Smooth muscle cell (in vitro differentiated cells): ENCODE measurements around the gene SCN11A. TPM values are rescaled to one million over a fixed set of nuclear protein-coding genes. Genes with fewer than 3 reads are reported as not detected.

Source experiments
- DNase-seq: peaks from one replicate; lab custom pipeline; 2025; ENCODE audit not compliant: unreplicated experiment; lab: John Stamatoyannopoulos, UW
- H2AFZ ChIP-seq: fragments of 200-600 bp; sonication (generic); 2 replicates; pipeline ENCODE4 v1.6.0; 2016; ENCODE audit warnings: antibody characterized with exemption, low read depth, mild to moderate bottlenecking
- H3F3A ChIP-seq: fragments of 200-600 bp; sonication (generic); 2 replicates; pipeline ENCODE4 v1.6.0; 2017; ENCODE audit warnings: antibody characterized with exemption, low read depth
- H3K27ac ChIP-seq: fragments of 200-600 bp; sonication (generic); 2 replicates; pipeline ENCODE4 v1.5.1; 2016; ENCODE audit warnings: low read depth, mild to moderate bottlenecking
- H3K27me3 ChIP-seq: fragments of 200-600 bp; sonication (generic); 2 replicates; pipeline ENCODE4 v1.6.1; 2016; ENCODE audit warnings: low read depth, mild to moderate bottlenecking
- H3K36me3 ChIP-seq: fragments of 200-600 bp; sonication (generic); 2 replicates; pipeline ENCODE4 v1.5.1; 2016; ENCODE audit warnings: low read depth
- H3K4me1 ChIP-seq: fragments of 200-600 bp; sonication (generic); 2 replicates; pipeline ENCODE4 v1.5.1; 2016; ENCODE audit warnings: low read depth
- H3K4me2 ChIP-seq: fragments of 200-600 bp; sonication (generic); 2 replicates; pipeline ENCODE4 v1.6.0; 2016; ENCODE audit warnings: mild to moderate bottlenecking
- H3K4me3 ChIP-seq: fragments of 200-600 bp; sonication (generic); 2 replicates; pipeline ENCODE4 v1.5.1; 2016; ENCODE audit warnings: mild to moderate bottlenecking
- H3K79me2 ChIP-seq: fragments of 200-600 bp; sonication (generic); 2 replicates; pipeline ENCODE4 v1.6.0; 2016; ENCODE audit warnings: low read depth, mild to moderate bottlenecking
- H3K9ac ChIP-seq: fragments of 200-600 bp; sonication (generic); 2 replicates; pipeline ENCODE4 v1.6.0; 2016; ENCODE audit warnings: low read depth
- H3K9me3 ChIP-seq: fragments of 200-600 bp; sonication (generic); replicated peaks from 2 replicates; pipeline ENCODE4 v1.5.1; 2016; ENCODE audit warnings: low read depth
- H4K20me1 ChIP-seq: fragments of 200-600 bp; sonication (generic); 2 replicates; pipeline ENCODE4 v1.6.0; 2016; ENCODE audit warnings: low read depth
- WGBS: methylation state at CpG from one replicate; pipeline ENCODE4 v1.1.7; 2016; ENCODE audit warnings: low lambda C conversion rate; 5-methylcytosine and 5-hydroxymethylcytosine counted together
- polyA plus RNA-seq: library from polyadenylated mRNA; unstranded; fragments of >200 nt; fragmentation: Nextera tagmentation; extraction: Ambion mirVana; gene quantifications from 2 replicates; pipeline ENCODE4 v1.2.1, GENCODE V29; 2016
- total RNA-seq: library from RNA; depleted of rRNA; stranded (reverse); fragments of >200 nt; gene quantifications from 2 replicates; pipeline ENCODE4 v1.2.3, GENCODE V29; 2014
- TF ChIP-seq, protein P1 (sequence below): fragments of 200-600 bp; sonication (generic); IDR thresholded peaks from 2 replicates; pipeline ENCODE4 v1.5.1; 2017; ENCODE audit warnings: borderline replicate concordance, mild to moderate bottlenecking, antibody characterized with exemption; ENCODE audit not compliant: insufficient read depth, poor library complexity, severe bottlenecking

The SCN11A gene
- total and polyA plus RNA-seq, 2 experiments from 2014 or later, result 0.04 TPM; not detected in 1

DNA sequence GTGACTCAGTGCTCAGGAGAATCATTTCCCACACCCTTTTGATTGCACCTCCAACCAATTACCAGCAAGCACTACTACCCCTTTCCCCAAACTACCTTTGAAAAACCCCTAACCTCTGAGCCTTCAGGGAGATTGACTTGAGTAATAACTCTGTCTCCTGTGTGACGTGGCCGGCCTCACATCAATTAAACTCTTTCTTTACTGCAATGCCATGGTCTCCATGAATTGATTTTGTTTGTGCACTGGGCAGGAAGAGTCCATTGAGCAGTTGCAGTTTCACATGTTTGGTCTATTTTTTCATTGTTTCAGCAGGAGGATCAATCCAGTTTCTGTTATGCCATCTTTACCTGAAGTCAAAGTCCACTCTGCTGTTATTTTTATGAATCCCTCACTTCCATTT, 32.4 kb downstream of the SCN11A start:
- TF ChIP-seq, protein P1, sequence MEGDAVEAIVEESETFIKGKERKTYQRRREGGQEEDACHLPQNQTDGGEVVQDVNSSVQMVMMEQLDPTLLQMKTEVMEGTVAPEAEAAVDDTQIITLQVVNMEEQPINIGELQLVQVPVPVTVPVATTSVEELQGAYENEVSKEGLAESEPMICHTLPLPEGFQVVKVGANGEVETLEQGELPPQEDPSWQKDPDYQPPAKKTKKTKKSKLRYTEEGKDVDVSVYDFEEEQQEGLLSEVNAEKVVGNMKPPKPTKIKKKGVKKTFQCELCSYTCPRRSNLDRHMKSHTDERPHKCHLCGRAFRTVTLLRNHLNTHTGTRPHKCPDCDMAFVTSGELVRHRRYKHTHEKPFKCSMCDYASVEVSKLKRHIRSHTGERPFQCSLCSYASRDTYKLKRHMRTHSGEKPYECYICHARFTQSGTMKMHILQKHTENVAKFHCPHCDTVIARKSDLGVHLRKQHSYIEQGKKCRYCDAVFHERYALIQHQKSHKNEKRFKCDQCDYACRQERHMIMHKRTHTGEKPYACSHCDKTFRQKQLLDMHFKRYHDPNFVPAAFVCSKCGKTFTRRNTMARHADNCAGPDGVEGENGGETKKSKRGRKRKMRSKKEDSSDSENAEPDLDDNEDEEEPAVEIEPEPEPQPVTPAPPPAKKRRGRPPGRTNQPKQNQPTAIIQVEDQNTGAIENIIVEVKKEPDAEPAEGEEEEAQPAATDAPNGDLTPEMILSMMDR, result no peak
- no peaks in the 10 kb centered on the region for H4K20me1 ChIP-seq
- no peak overlapping the region for H2AFZ ChIP-seq
- no peaks in the 10 kb centered on the region for H3K79me2 ChIP-seq
- WGBS, result 96% methylated on average over 2 of the region's 2 CpGs
- H3K27me3 ChIP-seq, result no peaks in the 10 kb centered on the region
- no peaks in the 10 kb centered on the region for H3F3A ChIP-seq
- H3K4me3 ChIP-seq, result no peak overlapping the region
- DNase-seq, result no peak
- H3K9ac ChIP-seq, result no peak overlapping the region
- no peaks in the 10 kb centered on the region for H3K9me3 ChIP-seq
- no peaks in the 10 kb centered on the region for H3K36me3 ChIP-seq
- no peak overlapping the region for H3K4me2 ChIP-seq
- H3K27ac ChIP-seq, result no peak overlapping the region
- H3K4me1 ChIP-seq, result no peaks in the 10 kb centered on the region

GRCh38 chr3:39015418-39015817, 36.3 kb downstream of the SCN11A start:
- Histone ChIP-seq H4K20me1 (no peaks in the 10 kb centered on the region), H3K27me3 (no peaks in the 10 kb centered on the region)
- 96% methylated on average over 3 of the region's 3 CpGs for WGBS

DNA sequence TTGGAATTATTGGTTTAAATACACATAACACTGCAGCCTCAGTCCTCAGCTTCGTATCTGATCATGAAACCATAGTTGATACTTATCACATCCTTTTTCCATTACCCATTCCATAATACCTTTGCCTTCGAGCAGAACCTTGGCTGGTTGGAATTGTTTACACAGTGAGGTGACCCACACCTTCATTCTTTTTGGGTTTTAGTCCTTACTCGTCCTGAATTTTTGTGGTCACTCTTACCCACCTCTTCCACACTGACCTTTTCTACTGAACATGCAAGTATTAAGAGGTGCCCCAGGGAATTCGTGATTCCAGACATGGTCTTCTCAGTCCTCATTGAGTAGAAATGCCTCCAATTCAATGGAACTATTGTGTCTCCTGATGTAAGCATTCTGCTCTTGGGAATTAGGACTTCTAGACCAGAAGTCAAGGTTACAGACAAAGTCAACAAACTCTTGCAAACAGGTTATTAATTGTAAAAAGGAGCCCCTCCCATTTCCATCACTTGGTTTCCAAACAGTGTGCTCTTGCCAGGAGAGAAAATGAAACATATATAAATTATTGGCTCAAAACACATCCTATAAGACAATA, 37.7 kb downstream of the SCN11A start:
- Histone ChIP-seq H3F3A (no peaks in the 10 kb centered on the region), H2AFZ (no peak overlapping the region), H3K4me1 (no peaks in the 10 kb centered on the region), H3K36me3 (no peaks in the 10 kb centered on the region), H3K4me2 (no peak overlapping the region), H3K27ac (no peak overlapping the region), H3K79me2 (no peaks in the 10 kb centered on the region), H4K20me1 (no peaks in the 10 kb centered on the region), H3K27me3 (no peaks in the 10 kb centered on the region), H3K4me3 (no peak overlapping the region), H3K9ac (no peak overlapping the region), H3K9me3 (no peaks in the 10 kb centered on the region)
- TF ChIP-seq, protein P1, result no peak
- no peak for DNase-seq
- WGBS, result 79% methylated on average over 4 of the region's 4 CpGs

More at GRCh38 chr3:39015418-39015817, 36.3 kb downstream of the SCN11A start:
- no peak overlapping the region for H3K4me2 ChIP-seq
- no peaks in the 10 kb centered on the region for H3K4me1 ChIP-seq
- H3K36me3 ChIP-seq, result no peaks in the 10 kb centered on the region
- no peaks in the 10 kb centered on the region for H3K9me3 ChIP-seq
- no peaks in the 10 kb centered on the region for H3K79me2 ChIP-seq
- H3K9ac ChIP-seq, result no peak overlapping the region
- DNase-seq, result no peak
- H3K27ac ChIP-seq, result no peak overlapping the region
- no peak overlapping the region for H3K4me3 ChIP-seq
- H3F3A ChIP-seq, result no peaks in the 10 kb centered on the region
- TF ChIP-seq, protein P1, result no peak
- no peak overlapping the region for H2AFZ ChIP-seq

- Histone ChIP-seq H3K9ac (no peak overlapping the region), H3F3A (no peaks in the 10 kb centered on the region), H3K79me2 (no peaks in the 10 kb centered on the region), H3K27me3 (no peaks in the 10 kb centered on the region), H3K4me3 (no peak overlapping the region), H3K27ac (no peak overlapping the region), H3K9me3 (no peaks in the 10 kb centered on the region), H3K36me3 (no peaks in the 10 kb centered on the region), H2AFZ (no peak overlapping the region), H3K4me1 (no peaks in the 10 kb centered on the region), H4K20me1 (no peaks in the 10 kb centered on the region), H3K4me2 (no peak overlapping the region)
- TF ChIP-seq, protein P1, result no peak
- whole genome bisulfite sequencing, result 40% methylated on average over 2 of the region's 2 CpGs
- DNase-seq, result no peak
These were observed 38.5 kb downstream of the SCN11A start for GRCh38 chr3:39013289-39013688.
